Adrenal gland (tissue), 12 donors: ENCODE results near the gene MOCOS. TPM values are rescaled to one million over a fixed set of nuclear protein-coding genes. Genes with fewer than 3 reads are reported as not detected.

Experiments
- DNase-seq, 7 donors: peaks; one replicate each; pipeline ENCODE4 v3.0.0-alpha.2; 2019 to 2020
- H3K27ac ChIP-seq, 5 donors: fragments of 200-600 bp; sonication (generic) in 4 of 5; 1 replicate in 3 of 5; 2 replicates in 2 of 5; pipeline versions ENCODE4 v1.5.1 to v1.8.0; 2016 to 2020; ENCODE audit warnings: mild to moderate bottlenecking in 1 of 5
- H3K27me3 ChIP-seq: fragments of 200-600 bp; 2 replicates; pipeline ENCODE4 v1.8.0; 2021
- H3K36me3 ChIP-seq, 2 donors: fragments of 200-600 bp; replicated peaks in 1 of 2; 1 replicate in 1 of 2; 2 replicates in 1 of 2; pipeline versions ENCODE4 v1.5.1 to v1.8.0; 2018 to 2022
- H3K4me1 ChIP-seq, 2 donors: fragments of 200-600 bp; replicated peaks in 1 of 2; 1 replicate in 1 of 2; 2 replicates in 1 of 2; pipeline versions ENCODE4 v1.5.1 to v1.8.0; 2018 to 2021
- H3K4me3 ChIP-seq, 4 donors: fragments of 200-600 bp; sonication (generic) in 3 of 4; one replicate each; pipeline ENCODE4 v1.5.1; 2016 to 2018
- H3K9me3 ChIP-seq, 3 donors: fragments of 200-600 bp; sonication (generic) in 1 of 3; replicated peaks in 1 of 3; 1 replicate in 2 of 3; 2 replicates in 1 of 3; pipeline versions ENCODE4 v1.5.1 to v1.8.0; 2016 to 2021
- POLR2A ChIP-seq, 2 donors: fragments of 450-650 bp; IDR thresholded peaks; one replicate each; pipeline ENCODE4 v1.6.1; 2017; ENCODE audit warnings: antibody characterized with exemption in 2 of 2, mild to moderate bottlenecking in 2 of 2, moderate library complexity in 1 of 2
- WGBS, 4 donors: extraction: QIAGEN DNeasy Blood & Tissue Kit in 2 of 4; methylation state at CpG; one replicate each; pipeline versions ENCODE4 v1.1.5 to v1.1.7; 2013 to 2017; 5-methylcytosine and 5-hydroxymethylcytosine counted together
- intact Hi-C, 2 donors: fragments of 100-400 bp; cut with DNase I; formaldehyde crosslinking; loops; one replicate each; pipeline versions ENCODE4 v1.14.1 to v1.15.0; 2022 to 2023
- polyA plus RNA-seq, 3 donors: library from polyadenylated mRNA; stranded (reverse); fragments of 200-250 nt in 2 of 3; fragments of 350-450 nt in 1 of 3; fragmentation: Illumina TruSeq in 1 of 3; extraction: RNeasy Lipid Tissue Mini Kit (QIAGEN cat#74804) in 1 of 3; gene quantifications; one replicate each; pipeline ENCODE4 v1.2.3, GENCODE V29; 2013 to 2014
- total RNA-seq, 9 donors: library from RNA; depleted of rRNA in 4 of 9; stranded (reverse); fragments of >200 nt in 4 of 9; fragments of 120-200 nt in 1 of 9; fragmentation: NEBNext Ultra II Directional in 1 of 9; extraction: Animal tissue kit (Norgen Biotek cat#: 25700) in 1 of 9; gene quantifications; one replicate each; pipeline versions ENCODE4 v1.1.0 to v1.2.4, GENCODE V29; 2013 to 2023
- TF ChIP-seq, protein P1 (sequence below), 6 experiments: fragments of 450-650 bp in 4 of 6; fragments of 200-600 bp in 2 of 6; sonication (generic) in 1 of 6; IDR thresholded peaks; 1 replicate in 5 of 6; 2 replicates in 1 of 6; pipeline versions ENCODE4 v1.5.1 to v1.8.0; 2016 to 2021; ENCODE audit warnings: antibody characterized with exemption in 6 of 6, mild to moderate bottlenecking in 2 of 6, moderate library complexity in 1 of 6
- donor health status: healthy with polysubstance abuse.
- donor health status: Bipolar disorder and iron deficiency.
- donor health status: DM: yes; HTN: yes; CAD: no.
- donor health status: DM: no; HTN: no; CAD: no.
- donor health status: DM: no; HTN: no; CAD: no.
- donor health status: DM: yes; HTN: yes; CAD: no.

The MOCOS gene
- total and polyA plus RNA-seq, 12 donors: 7.6 to 88.1 (median 20.9) TPM

DNA sequence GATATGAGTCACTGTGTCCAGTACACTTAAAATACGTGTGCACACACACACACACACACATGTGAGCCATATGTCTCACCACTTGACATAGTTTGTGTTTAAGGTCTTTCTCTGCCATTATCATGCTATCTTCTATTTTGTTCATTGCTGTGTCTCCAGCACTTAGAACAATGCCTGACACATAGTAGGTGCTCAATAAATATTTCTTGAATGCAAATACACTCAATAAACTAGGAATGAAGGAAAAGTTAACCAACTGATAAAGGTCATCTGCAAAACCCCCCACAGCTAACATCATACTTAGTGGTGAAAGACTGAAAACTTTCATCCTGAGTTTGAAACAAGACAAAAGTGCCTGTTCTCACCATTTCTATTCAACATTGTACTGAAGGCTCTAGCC lies 4.4 kb downstream of the MOCOS start:
- Histone ChIP-seq H3K9me3 (no peaks in the 10 kb centered on the region), H3K4me3 (no peak overlapping the region), H3K27me3 (no peaks in the 10 kb centered on the region), H3K36me3 (no peaks in the 10 kb centered on the region), H3K27ac (no peak overlapping the region), H3K4me1 (peaks cover 13% of the 10 kb centered on the region in 2 donors)
- WGBS, 4 donors: 69 to 85% (median 77%) methylated on average over 1 of the region's 1 CpG
- TF ChIP-seq, protein P1, sequence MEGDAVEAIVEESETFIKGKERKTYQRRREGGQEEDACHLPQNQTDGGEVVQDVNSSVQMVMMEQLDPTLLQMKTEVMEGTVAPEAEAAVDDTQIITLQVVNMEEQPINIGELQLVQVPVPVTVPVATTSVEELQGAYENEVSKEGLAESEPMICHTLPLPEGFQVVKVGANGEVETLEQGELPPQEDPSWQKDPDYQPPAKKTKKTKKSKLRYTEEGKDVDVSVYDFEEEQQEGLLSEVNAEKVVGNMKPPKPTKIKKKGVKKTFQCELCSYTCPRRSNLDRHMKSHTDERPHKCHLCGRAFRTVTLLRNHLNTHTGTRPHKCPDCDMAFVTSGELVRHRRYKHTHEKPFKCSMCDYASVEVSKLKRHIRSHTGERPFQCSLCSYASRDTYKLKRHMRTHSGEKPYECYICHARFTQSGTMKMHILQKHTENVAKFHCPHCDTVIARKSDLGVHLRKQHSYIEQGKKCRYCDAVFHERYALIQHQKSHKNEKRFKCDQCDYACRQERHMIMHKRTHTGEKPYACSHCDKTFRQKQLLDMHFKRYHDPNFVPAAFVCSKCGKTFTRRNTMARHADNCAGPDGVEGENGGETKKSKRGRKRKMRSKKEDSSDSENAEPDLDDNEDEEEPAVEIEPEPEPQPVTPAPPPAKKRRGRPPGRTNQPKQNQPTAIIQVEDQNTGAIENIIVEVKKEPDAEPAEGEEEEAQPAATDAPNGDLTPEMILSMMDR (IDR thresholded peaks at IDR 0.05): no peak
- TF ChIP-seq POLR2A (IDR thresholded peaks at IDR 0.05): no peak
- DNase-seq: no peak
- intact Hi-C loops: no loop called here

- H3K4me3 ChIP-seq: no peak overlapping the region
- H3K9me3 ChIP-seq: no peaks in the 10 kb centered on the region
- no peak for DNase-seq
- WGBS, 4 donors: 85 to 97% (median 86%) methylated on average over 7 to 8 of the region's 8 CpGs
- no peaks in the 10 kb centered on the region for H3K27me3 ChIP-seq
- H3K27ac ChIP-seq: no peak overlapping the region
- H3K36me3 ChIP-seq: no peaks in the 10 kb centered on the region
- TF ChIP-seq, protein P1 (IDR thresholded peaks at IDR 0.05): no peak
- TF ChIP-seq POLR2A (IDR thresholded peaks at IDR 0.05): no peak
- intact Hi-C loops: no loop called here
- no peaks in the 10 kb centered on the region for H3K4me1 ChIP-seq
Observed at GRCh38 chr18:36194600-36195315, 7.5 kb downstream of the MOCOS start.

- intact Hi-C loops: no loop called here
Observed at GRCh38 chr18:36195427-36196122, 8.3 kb downstream of the MOCOS start.

More at GRCh38 chr18:36195427-36196122, 8.3 kb downstream of the MOCOS start:
- no peaks in the 10 kb centered on the region for H3K4me1 ChIP-seq
- H3K4me3 ChIP-seq: no peak overlapping the region
- no peaks in the 10 kb centered on the region for H3K27me3 ChIP-seq
- H3K27ac ChIP-seq: no peak overlapping the region
- no peaks in the 10 kb centered on the region for H3K9me3 ChIP-seq
- DNase-seq: no peak
- WGBS, 4 donors: 70 to 83% (median 75%) methylated on average over 3 of the region's 3 CpGs
- H3K36me3 ChIP-seq: no peaks in the 10 kb centered on the region
- TF ChIP-seq, protein P1 (IDR thresholded peaks at IDR 0.05): no peak
- no peak for TF ChIP-seq POLR2A (IDR thresholded peaks at IDR 0.05)
